ENCODE results near the gene SHISA8.

SHISA8 gene

GRCh38 chr22:41913842-41914534 is 886 bp downstream of the SHISA8 start:
- Mint-ChIP-seq H3K27me3 (peaks cover 15 to 19% of the 10 kb centered on the region in 2 donors), H3K27ac (no peak overlapping the region), H3K4me3 (peak overlapping the region; percentile 70 to 83), H3K36me3 (peaks cover 35 to 49% of the 10 kb centered on the region in 2 donors), H3K4me1 (peaks cover 59 to 79% of the 10 kb centered on the region in 2 donors), H3K9me3 (no peaks in the 10 kb centered on the region)
- no peak for ATAC-seq (replicated peaks)
- no peak for DNase-seq

- Mint-ChIP-seq H3K4me1 (peaks cover 61 to 79% of the 10 kb centered on the region in 2 donors), H3K27ac (peak overlapping the region; percentile 89), H3K27me3 (peaks cover 15 to 19% of the 10 kb centered on the region in 2 donors), H3K9me3 (no peaks in the 10 kb centered on the region), H3K4me3 (peak overlapping the region; percentile 83 to 84), H3K36me3 (peaks cover 37 to 54% of the 10 kb centered on the region in 2 donors)
- ATAC-seq (replicated peaks) (no peak), DNase-seq (no peak)
Measured at GRCh38 chr22:41913040-41913719, 1.7 kb downstream of the SHISA8 start.

- no peak for ATAC-seq (replicated peaks)
- no peaks in the 10 kb centered on the region for H3K9me3 Mint-ChIP-seq
- no peak for DNase-seq
- H3K4me3 Mint-ChIP-seq = peak overlapping the region; percentile 83 to 84
- peaks cover 60 to 79% of the 10 kb centered on the region in 2 donors for H3K4me1 Mint-ChIP-seq
- H3K27ac Mint-ChIP-seq = peak overlapping the region; percentile 89
- H3K27me3 Mint-ChIP-seq = peaks cover 15 to 19% of the 10 kb centered on the region in 2 donors
- H3K36me3 Mint-ChIP-seq = peaks cover 34 to 55% of the 10 kb centered on the region in 2 donors
Measured at GRCh38 chr22:41912338-41913039, 2.4 kb downstream of the SHISA8 start.

- ATAC-seq (replicated peaks) (no peak), DNase-seq (no peak)
- Mint-ChIP-seq H3K4me3 (peak overlapping the region; percentile 71 to 73), H3K27ac (peak overlapping the region; percentile 62), H3K4me1 (peaks cover 52 to 73% of the 10 kb centered on the region in 2 donors), H3K36me3 (peaks cover 34 to 54% of the 10 kb centered on the region in 2 donors), H3K9me3 (no peaks in the 10 kb centered on the region), H3K27me3 (peaks cover 15 to 19% of the 10 kb centered on the region in 2 donors)
Measured at GRCh38 chr22:41911001-41911611, 3.8 kb downstream of the SHISA8 start.

GRCh38 chr22:41910050-41911000 is 4.5 kb downstream of the SHISA8 start:
- peak overlapping the region; percentile 71 to 73 for H3K4me3 Mint-ChIP-seq
- H3K4me1 Mint-ChIP-seq = peaks cover 51 to 73% of the 10 kb centered on the region in 2 donors
- H3K9me3 Mint-ChIP-seq = no peaks in the 10 kb centered on the region
- DNase-seq (no peak), ATAC-seq (replicated peaks) (peak; percentile 7 to 13)
- H3K27ac Mint-ChIP-seq = peak overlapping the region; percentile 59
- H3K36me3 Mint-ChIP-seq = peaks cover 40 to 60% of the 10 kb centered on the region in 2 donors
- peaks cover 15 to 19% of the 10 kb centered on the region in 2 donors for H3K27me3 Mint-ChIP-seq

GRCh38 chr22:41909310-41910049 is 5.4 kb downstream of the SHISA8 start:
- peaks cover 53 to 70% of the 10 kb centered on the region in 2 donors for H3K4me1 Mint-ChIP-seq
- peaks cover 43 to 66% of the 10 kb centered on the region in 2 donors for H3K36me3 Mint-ChIP-seq
- peak overlapping the region; percentile 89 for H3K27ac Mint-ChIP-seq
- H3K27me3 Mint-ChIP-seq = peaks cover 15 to 19% of the 10 kb centered on the region in 2 donors
- ATAC-seq (replicated peaks) = peak in 1 of 2 donors; percentile 2
- H3K4me3 Mint-ChIP-seq = peak overlapping the region; percentile 65 to 71
- no peaks in the 10 kb centered on the region for H3K9me3 Mint-ChIP-seq
- DNase-seq = no peak

GRCh38 chr22:41908411-41909309 is 6.2 kb downstream of the SHISA8 start:
- DNase-seq (no peak), ATAC-seq (replicated peaks) (peak; percentile 13 to 30)
- H3K27ac Mint-ChIP-seq = peak overlapping the region; percentile 89
- no peaks in the 10 kb centered on the region for H3K9me3 Mint-ChIP-seq
- H3K36me3 Mint-ChIP-seq = peaks cover 50 to 75% of the 10 kb centered on the region in 2 donors
- peak overlapping the region; percentile 32 to 41 for H3K4me3 Mint-ChIP-seq
- H3K4me1 Mint-ChIP-seq = peaks cover 55 to 70% of the 10 kb centered on the region in 2 donors
- H3K27me3 Mint-ChIP-seq = peaks cover 15 to 19% of the 10 kb centered on the region in 2 donors

GRCh38 chr22:41907436-41908401 is 7.2 kb downstream of the SHISA8 start:
- DNase-seq (no peak), ATAC-seq (replicated peaks) (peak; percentile 8 to 12)
- Mint-ChIP-seq H3K27me3 (peaks cover 6 to 10% of the 10 kb centered on the region in 2 donors), H3K27ac (peak overlapping the region; percentile 85), H3K4me1 (peaks cover 47 to 63% of the 10 kb centered on the region in 2 donors), H3K9me3 (no peaks in the 10 kb centered on the region), H3K36me3 (peaks cover 46 to 76% of the 10 kb centered on the region in 2 donors), H3K4me3 (peak overlapping the region; percentile 1 to 16)

- Mint-ChIP-seq H3K27ac (peak overlapping the region; percentile 84), H3K4me1 (peaks cover 40 to 60% of the 10 kb centered on the region in 2 donors), H3K36me3 (peaks cover 41 to 74% of the 10 kb centered on the region in 2 donors), H3K4me3 (no peak overlapping the region), H3K27me3 (peaks cover 0 to under 1% of the 10 kb centered on the region in 2 donors), H3K9me3 (no peaks in the 10 kb centered on the region)
- DNase-seq (no peak), ATAC-seq (replicated peaks) (no peak)
Measured at GRCh38 chr22:41906822-41907221, 8.1 kb downstream of the SHISA8 start.

GRCh38 chr22:41905411-41906202 is 9.3 kb downstream of the SHISA8 start:
- ATAC-seq (replicated peaks) (no peak), DNase-seq (no peak)
- peaks cover 37 to 76% of the 10 kb centered on the region in 2 donors for H3K36me3 Mint-ChIP-seq
- peak overlapping the region; percentile 88 for H3K27ac Mint-ChIP-seq
- H3K4me1 Mint-ChIP-seq = peaks cover 34 to 47% of the 10 kb centered on the region in 2 donors
- no peaks in the 10 kb centered on the region for H3K9me3 Mint-ChIP-seq
- no peaks in the 10 kb centered on the region for H3K27me3 Mint-ChIP-seq
- peak overlapping the region; percentile 12 to 20 for H3K4me3 Mint-ChIP-seq

Measured in stimulated activated naive B cell treated with anti-CD40 and anti-IgM and Interleukin-4, amounts not matched to agents 10 μg/mL and 1 μg/mL and 100 μg/mL, for 72 hours (primary cell).